ENCODE measurements around the gene ARID1A.

ARID1A gene

GRCh38 chr1:26731233-26731902 lies 35.6 kb downstream of the ARID1A start:
- TF ChIP-seq TAF1 (IDR thresholded peaks at IDR 0.05; ENCODE audit: low read depth): no peak
- TF ChIP-seq, protein P1, sequence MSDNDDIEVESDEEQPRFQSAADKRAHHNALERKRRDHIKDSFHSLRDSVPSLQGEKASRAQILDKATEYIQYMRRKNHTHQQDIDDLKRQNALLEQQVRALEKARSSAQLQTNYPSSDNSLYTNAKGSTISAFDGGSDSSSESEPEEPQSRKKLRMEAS (IDR thresholded peaks at IDR 0.05): no peak
- no peak for TF ChIP-seq CEBPB (IDR thresholded peaks at IDR 0.05)
- TF ChIP-seq NFIC (IDR thresholded peaks at IDR 0.05): no peak
- no peak for TF ChIP-seq YY1 (IDR thresholded peaks at IDR 0.05; ENCODE audit: low read depth)
- no peak for TF ChIP-seq ZBTB7A (IDR thresholded peaks at IDR 0.05; ENCODE audit: low read depth)
- no peak for TF ChIP-seq TEAD4 (IDR thresholded peaks at IDR 0.05)
- no peak for TF ChIP-seq EGR1 (IDR thresholded peaks at IDR 0.05)
- no peak for TF ChIP-seq CREB1 (IDR thresholded peaks at IDR 0.05; ENCODE audit: low read depth)
- no peak for TF ChIP-seq TCF12 (IDR thresholded peaks at IDR 0.05; ENCODE audit: low read depth)
- TF ChIP-seq, protein P2, sequence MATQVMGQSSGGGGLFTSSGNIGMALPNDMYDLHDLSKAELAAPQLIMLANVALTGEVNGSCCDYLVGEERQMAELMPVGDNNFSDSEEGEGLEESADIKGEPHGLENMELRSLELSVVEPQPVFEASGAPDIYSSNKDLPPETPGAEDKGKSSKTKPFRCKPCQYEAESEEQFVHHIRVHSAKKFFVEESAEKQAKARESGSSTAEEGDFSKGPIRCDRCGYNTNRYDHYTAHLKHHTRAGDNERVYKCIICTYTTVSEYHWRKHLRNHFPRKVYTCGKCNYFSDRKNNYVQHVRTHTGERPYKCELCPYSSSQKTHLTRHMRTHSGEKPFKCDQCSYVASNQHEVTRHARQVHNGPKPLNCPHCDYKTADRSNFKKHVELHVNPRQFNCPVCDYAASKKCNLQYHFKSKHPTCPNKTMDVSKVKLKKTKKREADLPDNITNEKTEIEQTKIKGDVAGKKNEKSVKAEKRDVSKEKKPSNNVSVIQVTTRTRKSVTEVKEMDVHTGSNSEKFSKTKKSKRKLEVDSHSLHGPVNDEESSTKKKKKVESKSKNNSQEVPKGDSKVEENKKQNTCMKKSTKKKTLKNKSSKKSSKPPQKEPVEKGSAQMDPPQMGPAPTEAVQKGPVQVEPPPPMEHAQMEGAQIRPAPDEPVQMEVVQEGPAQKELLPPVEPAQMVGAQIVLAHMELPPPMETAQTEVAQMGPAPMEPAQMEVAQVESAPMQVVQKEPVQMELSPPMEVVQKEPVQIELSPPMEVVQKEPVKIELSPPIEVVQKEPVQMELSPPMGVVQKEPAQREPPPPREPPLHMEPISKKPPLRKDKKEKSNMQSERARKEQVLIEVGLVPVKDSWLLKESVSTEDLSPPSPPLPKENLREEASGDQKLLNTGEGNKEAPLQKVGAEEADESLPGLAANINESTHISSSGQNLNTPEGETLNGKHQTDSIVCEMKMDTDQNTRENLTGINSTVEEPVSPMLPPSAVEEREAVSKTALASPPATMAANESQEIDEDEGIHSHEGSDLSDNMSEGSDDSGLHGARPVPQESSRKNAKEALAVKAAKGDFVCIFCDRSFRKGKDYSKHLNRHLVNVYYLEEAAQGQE (IDR thresholded peaks at IDR 0.05; ENCODE audit: low read depth): no peak
- TF ChIP-seq USF1 (IDR thresholded peaks at IDR 0.05): no peak

DNA sequence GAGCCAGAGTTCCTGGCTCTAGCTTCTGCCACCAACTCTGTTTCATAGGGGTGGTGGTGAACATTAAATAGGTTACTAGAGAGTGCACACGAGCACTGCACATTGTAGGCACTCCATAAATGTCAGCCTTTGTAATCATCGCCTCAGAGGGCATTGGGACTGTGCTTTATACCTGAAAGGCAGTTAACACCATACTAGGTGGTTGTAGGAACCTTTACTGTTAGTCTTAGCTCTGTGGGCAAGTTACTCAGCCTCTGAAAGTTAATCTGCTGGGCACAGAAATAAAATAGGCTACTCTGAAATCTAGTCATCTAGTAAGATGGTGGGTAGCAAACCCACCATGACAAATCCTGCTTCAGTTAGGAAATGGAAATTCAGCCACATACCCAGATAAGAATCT lies 37.6 kb downstream of the ARID1A start:
- no peak for TF ChIP-seq TEAD4 (IDR thresholded peaks at IDR 0.05)
- no peak for TF ChIP-seq CREB1 (IDR thresholded peaks at IDR 0.05; ENCODE audit: low read depth)
- no peak for TF ChIP-seq FOXM1 (IDR thresholded peaks at IDR 0.05; ENCODE audit: borderline replicate concordance, low read depth)
- TF ChIP-seq EGR1 (IDR thresholded peaks at IDR 0.05): no peak
- TF ChIP-seq, protein P1 (IDR thresholded peaks at IDR 0.05): no peak
- no peak for TF ChIP-seq USF1 (IDR thresholded peaks at IDR 0.05)
- TF ChIP-seq EP300 (IDR thresholded peaks at IDR 0.05; ENCODE audit: borderline replicate concordance): no peak
- no peak for TF ChIP-seq CEBPB (IDR thresholded peaks at IDR 0.05)
- no peak for TF ChIP-seq TAF1 (IDR thresholded peaks at IDR 0.05; ENCODE audit: low read depth)
- TF ChIP-seq, protein P2 (IDR thresholded peaks at IDR 0.05; ENCODE audit: low read depth): no peak

GRCh38 chr1:26733982-26734381 lies 38.2 kb downstream of the ARID1A start:
- TF ChIP-seq TEAD4 (IDR thresholded peaks at IDR 0.05) (no peak), USF1 (IDR thresholded peaks at IDR 0.05) (no peak), TCF12 (IDR thresholded peaks at IDR 0.05; ENCODE audit: low read depth) (no peak), CEBPB (IDR thresholded peaks at IDR 0.05) (no peak), NFIC (IDR thresholded peaks at IDR 0.05) (no peak), YY1 (IDR thresholded peaks at IDR 0.05; ENCODE audit: low read depth) (no peak), TAF1 (IDR thresholded peaks at IDR 0.05; ENCODE audit: low read depth) (no peak)

DNA sequence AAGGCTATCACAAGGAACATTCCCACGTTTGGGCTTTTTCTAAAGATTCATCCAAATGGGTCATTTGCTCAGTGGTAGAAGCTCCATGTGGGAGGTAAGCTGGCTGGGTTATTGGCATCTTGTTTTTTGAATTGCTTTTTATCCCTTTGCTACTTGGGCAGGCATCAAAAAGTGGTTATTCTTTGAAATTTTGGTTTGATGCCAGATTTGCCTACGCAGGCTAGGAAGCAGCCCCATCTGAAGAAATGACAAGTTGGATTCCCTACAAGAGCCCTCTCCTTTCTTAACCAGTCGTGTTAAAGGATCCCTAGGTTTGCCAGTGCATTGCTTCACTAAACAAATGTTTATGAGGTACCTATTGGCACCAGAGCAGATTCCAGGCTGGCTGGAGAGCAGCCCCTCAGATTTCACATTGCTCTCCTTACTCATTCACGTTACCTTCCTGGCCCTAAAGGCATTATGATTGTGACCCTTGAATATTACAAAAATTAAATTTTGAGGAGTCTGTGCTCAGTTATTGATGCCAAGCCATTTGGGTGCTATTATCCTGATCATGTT lies 38.8 kb downstream of the ARID1A start:
- TF ChIP-seq, protein P1 (IDR thresholded peaks at IDR 0.05): no peak
- no peak for TF ChIP-seq RAD21 (IDR thresholded peaks at IDR 0.05; ENCODE audit: low read depth)
- TF ChIP-seq, protein P2 (IDR thresholded peaks at IDR 0.05; ENCODE audit: low read depth): no peak
- TF ChIP-seq CREB1 (IDR thresholded peaks at IDR 0.05; ENCODE audit: low read depth): no peak
- TF ChIP-seq EP300 (IDR thresholded peaks at IDR 0.05; ENCODE audit: borderline replicate concordance): no peak
- no peak for TF ChIP-seq USF1 (IDR thresholded peaks at IDR 0.05)
- TF ChIP-seq TCF12 (IDR thresholded peaks at IDR 0.05; ENCODE audit: low read depth): no peak
- TF ChIP-seq NFIC (IDR thresholded peaks at IDR 0.05): no peak
- no peak for TF ChIP-seq CEBPB (IDR thresholded peaks at IDR 0.05)
- no peak for TF ChIP-seq EGR1 (IDR thresholded peaks at IDR 0.05)
- no peak for TF ChIP-seq TAF1 (IDR thresholded peaks at IDR 0.05; ENCODE audit: low read depth)
- TF ChIP-seq YY1 (IDR thresholded peaks at IDR 0.05; ENCODE audit: low read depth): no peak
- no peak for TF ChIP-seq FOXM1 (IDR thresholded peaks at IDR 0.05; ENCODE audit: borderline replicate concordance, low read depth)
- TF ChIP-seq TEAD4 (IDR thresholded peaks at IDR 0.05): no peak
- no peak for TF ChIP-seq ZBTB7A (IDR thresholded peaks at IDR 0.05; ENCODE audit: low read depth)

All from Ishikawa (cell line).